ENCODE data around the gene DLG2. TPM values are rescaled to one million over a fixed set of nuclear protein-coding genes. Genes with fewer than 3 reads are reported as not detected.

The DLG2 gene
- total and polyA plus RNA-seq, 2 donors (not counting 3 experiments of a cell fraction or from before 2014, with no cell fraction given), result 0.15 to 1.1 TPM

DNA sequence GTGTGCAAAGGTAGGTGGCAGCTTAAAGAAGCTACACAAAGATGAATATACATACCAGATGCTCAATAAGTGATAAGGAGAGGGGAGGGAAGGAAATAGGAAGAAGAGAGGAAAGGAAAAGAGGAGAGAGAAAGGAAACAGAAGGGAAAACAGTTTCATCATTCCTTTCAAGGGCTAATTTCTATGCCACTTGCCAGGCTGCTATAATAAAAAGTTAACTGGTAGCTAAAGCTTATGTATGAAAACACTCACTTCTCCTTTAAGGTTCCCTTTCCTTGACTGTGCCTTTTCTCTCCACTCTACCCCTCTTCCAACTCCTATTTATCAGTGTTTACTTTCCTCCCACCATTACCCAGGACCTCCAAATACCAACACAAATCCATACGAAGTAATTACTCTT lies 347.9 kb downstream of the DLG2 start:
- Histone ChIP-seq H3K9me1 (replicated peaks; ENCODE audit: control insufficient read depth, extremely low read depth, insufficient read depth, low read length) (no peaks in the 10 kb centered on the region), H3K4me3 (replicated peaks in 1 of 3; ENCODE audit: insufficient read depth in 1 of 3, low read depth in 1 of 3, low read length in 3 of 3) (no peak overlapping the region), H3K36me3 (ENCODE audit: control insufficient read depth in 2 of 2, extremely low read depth in 1 of 2, insufficient read depth in 2 of 2, low read length in 2 of 2) (no peaks in the 10 kb centered on the region), H4K20me1 (replicated peaks; ENCODE audit: control insufficient read depth, extremely low read depth, insufficient read depth, low read length) (no peaks in the 10 kb centered on the region), H3K9me3 (replicated peaks; ENCODE audit: control insufficient read depth, insufficient read depth, low read length) (no peaks in the 10 kb centered on the region), H3K4me2 (ENCODE audit: insufficient read depth, low read length) (no peak overlapping the region), H3K79me2 (ENCODE audit: control insufficient read depth, insufficient read depth, low read length) (no peaks in the 10 kb centered on the region), H3K27me3 (ENCODE audit: control insufficient read depth in 2 of 2, insufficient read depth in 2 of 2, low read length in 2 of 2) (no peaks in the 10 kb centered on the region), H3K4me1 (ENCODE audit: control insufficient read depth, extremely low read depth, insufficient read depth, low read length) (no peaks in the 10 kb centered on the region), H2AFZ (ENCODE audit: low read depth, low read length) (no peak overlapping the region), H3K9ac (replicated peaks; ENCODE audit: extremely low read depth, insufficient read depth, low read length) (no peak overlapping the region), H3K27ac (ENCODE audit: insufficient read depth, low read depth, low read length) (no peak overlapping the region)
- POLR2A ChIA-PET, result no interaction called here
- FAIRE-seq, result no peak
- TF ChIP-seq, protein P1, sequence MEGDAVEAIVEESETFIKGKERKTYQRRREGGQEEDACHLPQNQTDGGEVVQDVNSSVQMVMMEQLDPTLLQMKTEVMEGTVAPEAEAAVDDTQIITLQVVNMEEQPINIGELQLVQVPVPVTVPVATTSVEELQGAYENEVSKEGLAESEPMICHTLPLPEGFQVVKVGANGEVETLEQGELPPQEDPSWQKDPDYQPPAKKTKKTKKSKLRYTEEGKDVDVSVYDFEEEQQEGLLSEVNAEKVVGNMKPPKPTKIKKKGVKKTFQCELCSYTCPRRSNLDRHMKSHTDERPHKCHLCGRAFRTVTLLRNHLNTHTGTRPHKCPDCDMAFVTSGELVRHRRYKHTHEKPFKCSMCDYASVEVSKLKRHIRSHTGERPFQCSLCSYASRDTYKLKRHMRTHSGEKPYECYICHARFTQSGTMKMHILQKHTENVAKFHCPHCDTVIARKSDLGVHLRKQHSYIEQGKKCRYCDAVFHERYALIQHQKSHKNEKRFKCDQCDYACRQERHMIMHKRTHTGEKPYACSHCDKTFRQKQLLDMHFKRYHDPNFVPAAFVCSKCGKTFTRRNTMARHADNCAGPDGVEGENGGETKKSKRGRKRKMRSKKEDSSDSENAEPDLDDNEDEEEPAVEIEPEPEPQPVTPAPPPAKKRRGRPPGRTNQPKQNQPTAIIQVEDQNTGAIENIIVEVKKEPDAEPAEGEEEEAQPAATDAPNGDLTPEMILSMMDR (IDR thresholded peaks at IDR 0.05; ENCODE audit: extremely low read depth in 1 of 2, insufficient read depth in 1 of 2, low read depth in 1 of 2, low read length in 2 of 2), result no peak
- no peak for TF ChIP-seq POLR2A (IDR thresholded peaks at IDR 0.05; ENCODE audit: low read depth, low read length)
- no peak for TF ChIP-seq POLR2AphosphoS5 (IDR thresholded peaks at IDR 0.05; ENCODE audit: insufficient read depth, low read depth, low read length)
- no peak for TF ChIP-seq GATA2 (IDR thresholded peaks at IDR 0.05; ENCODE audit: insufficient read depth, insufficient read length, low read depth, low read length)
- TF ChIP-seq JUN (IDR thresholded peaks at IDR 0.05; ENCODE audit: borderline replicate concordance, insufficient read depth, insufficient read length, low read depth), result no peak
- TF ChIP-seq MYC (IDR thresholded peaks at IDR 0.05; ENCODE audit: low read depth, low read length), result no peak
- no peak for TF ChIP-seq FOS (IDR thresholded peaks at IDR 0.05; ENCODE audit: borderline replicate concordance, insufficient read depth, low read length)
- no peak for TF ChIP-seq EZH2 (IDR thresholded peaks at IDR 0.05; ENCODE audit: borderline replicate concordance, low read depth, low read length, severe bottlenecking)
- TF ChIP-seq, protein P2, sequence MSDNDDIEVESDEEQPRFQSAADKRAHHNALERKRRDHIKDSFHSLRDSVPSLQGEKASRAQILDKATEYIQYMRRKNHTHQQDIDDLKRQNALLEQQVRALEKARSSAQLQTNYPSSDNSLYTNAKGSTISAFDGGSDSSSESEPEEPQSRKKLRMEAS (IDR thresholded peaks at IDR 0.05; ENCODE audit: insufficient read depth, insufficient read length), result no peak
- no TSS peak for BruUV-seq (replicated peaks)
- CTCF ChIA-PET, result no interaction called here
- dilution Hi-C loops (cut with MboI; ENCODE audit: extremely low pct_ligation_motif_present, low sequenced_read_pairs), result no loop called here
- no peak for DNase-seq (ENCODE audit: low read depth, low spot score)
- intact Hi-C loops (cut with micrococcal nuclease), result no loop called here
